Peyer's patch (tissue), 4 donors: ENCODE data around the gene GOLGA6D.

Experiments
- POLR2A ChIP-seq, 2 donors: fragments of 450-650 bp; IDR thresholded peaks; one replicate each; pipeline ENCODE4 v1.5.1; 2017; ENCODE audit warnings: antibody characterized with exemption in 2 of 2, mild to moderate bottlenecking in 2 of 2, moderate library complexity in 2 of 2
- TF ChIP-seq, protein P1 (sequence below), 6 experiments: fragments of 450-650 bp in 4 of 6; fragments of 200-600 bp in 2 of 6; sonication (generic) in 1 of 6; IDR thresholded peaks; one replicate each; pipeline ENCODE4 v1.5.1; 2017 to 2019; ENCODE audit warnings: antibody characterized with exemption in 6 of 6, mild to moderate bottlenecking in 3 of 6, moderate library complexity in 1 of 6

DNA sequence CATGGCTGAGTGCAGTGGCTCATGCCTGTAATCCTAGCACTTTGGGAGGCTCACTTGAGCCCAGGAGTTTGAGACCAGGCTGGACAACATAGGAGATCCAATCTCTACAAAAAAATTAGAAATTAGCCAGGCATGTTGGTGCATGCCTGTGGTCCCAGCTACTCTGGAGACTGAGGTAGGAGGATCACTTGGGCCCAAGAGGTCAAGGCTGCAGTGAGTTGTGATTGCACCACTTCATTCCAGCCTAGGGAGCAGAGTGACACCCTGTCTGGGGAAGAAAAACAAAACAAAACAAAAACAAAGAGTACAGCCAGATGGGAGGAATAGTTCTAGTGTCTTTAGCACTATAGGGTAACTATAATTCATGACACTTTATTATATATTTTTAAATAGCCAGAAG is 27.1 kb downstream of the GOLGA6D start:
- TF ChIP-seq, protein P1, sequence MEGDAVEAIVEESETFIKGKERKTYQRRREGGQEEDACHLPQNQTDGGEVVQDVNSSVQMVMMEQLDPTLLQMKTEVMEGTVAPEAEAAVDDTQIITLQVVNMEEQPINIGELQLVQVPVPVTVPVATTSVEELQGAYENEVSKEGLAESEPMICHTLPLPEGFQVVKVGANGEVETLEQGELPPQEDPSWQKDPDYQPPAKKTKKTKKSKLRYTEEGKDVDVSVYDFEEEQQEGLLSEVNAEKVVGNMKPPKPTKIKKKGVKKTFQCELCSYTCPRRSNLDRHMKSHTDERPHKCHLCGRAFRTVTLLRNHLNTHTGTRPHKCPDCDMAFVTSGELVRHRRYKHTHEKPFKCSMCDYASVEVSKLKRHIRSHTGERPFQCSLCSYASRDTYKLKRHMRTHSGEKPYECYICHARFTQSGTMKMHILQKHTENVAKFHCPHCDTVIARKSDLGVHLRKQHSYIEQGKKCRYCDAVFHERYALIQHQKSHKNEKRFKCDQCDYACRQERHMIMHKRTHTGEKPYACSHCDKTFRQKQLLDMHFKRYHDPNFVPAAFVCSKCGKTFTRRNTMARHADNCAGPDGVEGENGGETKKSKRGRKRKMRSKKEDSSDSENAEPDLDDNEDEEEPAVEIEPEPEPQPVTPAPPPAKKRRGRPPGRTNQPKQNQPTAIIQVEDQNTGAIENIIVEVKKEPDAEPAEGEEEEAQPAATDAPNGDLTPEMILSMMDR (IDR thresholded peaks at IDR 0.05) = no peak
- no peak for TF ChIP-seq POLR2A (IDR thresholded peaks at IDR 0.05)
